HS-5 (cell line): ENCODE measurements around the gene DGKG.

Experiments used
- DNase-seq: peaks from one replicate; pipeline ENCODE4 v3.0.0-alpha.2; 2012; ENCODE audit warnings: low read depth

Gene DGKG

GRCh38 chr3:186361762-186362536, at the start of gene DGKG:
DGKG (minus strand) TSS chr3:186362234; CDS start chr3:186320459, 41,775 bp downstream.
- DNase-seq: no peak

DNA sequence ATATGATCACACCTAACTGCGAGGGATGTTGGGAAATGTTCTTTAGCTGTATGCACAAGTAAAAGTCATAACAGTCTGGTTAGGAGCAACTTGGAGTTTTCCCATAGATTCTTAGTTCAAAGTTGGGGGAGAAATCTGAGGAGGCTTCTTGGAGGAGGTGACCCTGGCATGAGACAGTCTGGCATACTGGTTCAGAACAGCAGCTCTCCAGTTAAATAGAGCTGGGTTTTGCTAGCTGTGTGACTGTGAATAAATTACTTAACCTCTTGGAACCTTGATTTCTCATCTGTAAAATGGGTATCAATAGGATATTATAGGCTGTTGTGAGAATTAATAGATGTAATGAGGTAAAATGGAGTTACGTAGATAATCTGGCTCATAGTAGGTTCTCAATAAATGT, 49.1 kb upstream of the DGKG start:
- no peak for DNase-seq

DNA sequence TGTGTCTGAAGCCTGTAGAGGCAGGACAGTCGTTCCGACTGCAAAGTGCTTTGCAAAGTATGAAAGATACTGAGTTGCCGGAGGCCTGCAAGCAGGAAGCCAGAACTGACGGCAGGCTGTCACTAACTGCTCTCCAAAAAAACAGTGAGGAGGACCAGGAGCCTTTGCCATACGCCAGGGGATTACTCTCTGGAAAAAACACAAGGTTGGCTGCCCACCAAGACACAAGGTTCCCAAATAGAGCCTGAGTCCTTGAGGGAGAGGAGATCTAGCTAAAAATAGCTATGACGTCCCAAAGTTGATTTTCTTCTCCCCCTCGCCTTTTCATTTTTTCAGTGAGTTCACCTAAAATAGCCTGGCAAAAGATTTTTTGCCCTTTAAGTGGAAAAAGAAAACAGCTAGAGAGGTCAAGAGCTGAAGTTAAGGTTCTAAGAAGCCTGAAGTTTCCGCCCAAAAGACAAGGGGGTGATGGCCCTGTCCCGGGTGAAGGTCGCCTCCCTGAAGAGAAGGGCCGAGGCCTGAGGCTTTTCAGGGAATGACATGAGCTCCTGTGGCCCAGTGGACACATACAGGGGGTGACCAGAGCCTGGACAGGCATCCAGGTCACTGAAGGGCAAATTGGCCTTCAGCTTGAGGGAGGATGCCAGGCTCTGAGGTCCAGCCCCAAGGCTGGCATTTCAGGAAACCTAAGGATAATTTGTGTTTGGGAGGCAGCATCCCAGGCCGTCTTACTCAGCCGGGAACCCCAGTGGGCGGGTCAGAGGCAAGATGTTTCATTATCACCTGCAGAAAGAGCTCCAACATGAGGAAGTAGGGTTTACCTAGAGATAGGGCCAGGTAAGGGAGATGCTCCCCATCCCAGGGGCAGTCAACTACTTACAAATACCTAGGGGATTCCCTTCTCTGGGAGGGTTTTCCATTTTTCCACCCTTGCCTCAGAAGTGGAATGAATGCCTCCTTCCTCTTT, 44.9 kb upstream of the DGKG start:
- DNase-seq: no peak

- DNase-seq: no peak
Observed at GRCh38 chr3:186401556-186401955, 39.5 kb upstream of the DGKG start.

DNA sequence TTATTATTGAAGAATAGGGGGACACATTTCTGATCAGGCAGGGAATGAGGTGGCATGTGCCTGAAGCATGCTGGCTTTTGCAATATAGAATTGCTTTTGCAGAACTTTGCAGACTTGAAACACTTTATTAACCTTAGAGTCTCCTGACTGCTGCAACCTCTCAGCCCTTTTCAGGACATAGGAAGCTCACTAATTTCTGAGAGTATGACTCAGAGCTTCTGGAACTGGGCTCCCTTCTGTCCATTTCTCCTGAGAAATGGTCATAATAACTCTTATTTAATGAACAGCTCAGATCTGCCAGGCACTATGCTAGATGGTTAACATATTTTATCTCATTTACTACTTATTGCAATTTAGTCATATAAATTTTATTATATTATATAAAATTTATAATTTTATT, 38.6 kb upstream of the DGKG start:
- no peak for DNase-seq

DNA sequence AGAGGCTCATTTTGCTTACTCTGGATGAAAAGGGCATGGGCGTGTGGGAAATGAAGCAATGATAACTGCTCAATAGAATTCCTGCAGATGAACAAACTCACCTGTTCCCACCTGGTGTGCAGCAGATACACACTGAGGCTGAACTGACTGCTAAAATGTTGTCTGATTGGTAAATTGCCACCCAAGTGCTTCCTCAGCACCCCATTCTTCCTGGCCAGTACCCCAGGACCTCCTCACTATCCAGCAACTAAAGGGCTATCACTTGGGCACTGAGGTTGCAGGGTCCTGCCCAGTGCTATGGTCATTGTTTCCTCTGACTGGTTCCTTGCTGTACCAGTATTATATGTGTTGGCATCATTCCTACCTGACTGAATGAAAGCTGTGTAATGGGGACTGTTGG, 38.0 kb upstream of the DGKG start:
- no peak for DNase-seq

DNA sequence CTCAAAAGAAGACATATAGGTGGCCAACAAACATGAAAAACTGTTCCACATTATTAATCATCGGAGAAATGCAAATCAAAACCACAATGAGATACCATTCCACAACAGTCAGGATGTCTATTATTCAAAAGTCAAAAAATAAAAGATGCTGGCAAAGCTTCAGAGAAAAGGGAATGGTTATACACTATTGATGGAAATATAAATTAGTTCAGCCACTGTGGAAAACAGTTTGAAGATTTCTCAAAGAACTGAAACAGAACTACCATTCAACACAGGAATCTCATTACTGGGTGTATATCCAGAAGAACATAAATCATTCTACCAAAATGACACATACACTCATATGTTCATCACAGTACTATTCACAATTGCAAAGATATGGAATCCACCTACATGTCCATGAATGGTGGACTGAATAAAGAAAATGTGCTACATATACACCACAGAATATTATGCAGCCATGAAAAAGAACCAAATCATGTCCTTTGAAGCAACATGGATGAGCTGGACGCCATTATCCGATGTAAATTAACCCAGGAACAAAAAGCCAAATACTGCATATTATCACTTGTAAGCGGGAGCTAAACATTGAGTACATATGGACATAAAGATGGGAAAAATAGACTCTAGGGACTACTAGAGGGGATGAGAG, 32.7 kb upstream of the DGKG start:
- DNase-seq: no peak

- no peak for DNase-seq
Observed at GRCh38 chr3:186386883-186387560, 25.0 kb upstream of the DGKG start.

GRCh38 chr3:186385856-186386602, 24.0 kb upstream of the DGKG start:
- no peak for DNase-seq

GRCh38 chr3:186383026-186383993, 21.3 kb upstream of the DGKG start:
- DNase-seq: no peak

- DNase-seq: no peak
Observed at GRCh38 chr3:186382217-186382885, 20.3 kb upstream of the DGKG start.

DNA sequence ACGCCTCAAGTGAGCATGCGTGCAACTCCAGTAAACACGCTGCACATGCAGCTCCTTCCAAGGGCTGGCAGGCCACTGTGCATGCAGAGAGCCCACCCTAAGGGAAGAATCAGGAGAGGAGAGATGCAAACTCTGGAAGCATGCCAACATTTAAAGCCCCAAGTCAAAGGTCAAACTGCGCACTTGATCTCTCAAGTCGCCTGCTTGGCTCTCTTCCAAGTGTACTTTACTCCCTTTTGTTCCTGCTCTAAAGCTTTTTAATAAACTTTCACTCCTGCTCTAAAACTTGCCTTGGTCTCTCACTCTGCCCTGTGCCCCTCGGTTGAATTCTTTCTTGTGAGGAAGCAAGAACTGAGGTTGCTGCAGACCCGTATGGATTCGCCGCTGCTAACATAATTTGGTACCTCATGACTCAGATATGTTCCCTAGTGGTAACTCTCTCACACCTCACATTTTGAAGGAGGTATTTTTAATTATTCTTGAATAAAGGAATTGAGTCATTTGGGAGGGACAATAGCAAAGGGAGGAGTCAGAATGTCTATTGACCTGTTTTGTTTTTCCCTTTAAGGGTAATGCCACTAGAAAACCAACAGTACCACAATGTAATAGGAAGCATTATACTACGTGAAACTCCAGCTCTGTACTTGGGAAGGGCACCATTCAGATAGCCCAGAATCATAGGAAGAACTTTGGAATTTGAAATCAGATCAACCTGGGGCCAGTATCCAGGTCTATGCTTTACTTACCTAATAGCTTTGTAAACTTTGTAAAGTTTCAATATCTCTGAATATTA, 19.6 kb upstream of the DGKG start:
- DNase-seq: no peak

DNA sequence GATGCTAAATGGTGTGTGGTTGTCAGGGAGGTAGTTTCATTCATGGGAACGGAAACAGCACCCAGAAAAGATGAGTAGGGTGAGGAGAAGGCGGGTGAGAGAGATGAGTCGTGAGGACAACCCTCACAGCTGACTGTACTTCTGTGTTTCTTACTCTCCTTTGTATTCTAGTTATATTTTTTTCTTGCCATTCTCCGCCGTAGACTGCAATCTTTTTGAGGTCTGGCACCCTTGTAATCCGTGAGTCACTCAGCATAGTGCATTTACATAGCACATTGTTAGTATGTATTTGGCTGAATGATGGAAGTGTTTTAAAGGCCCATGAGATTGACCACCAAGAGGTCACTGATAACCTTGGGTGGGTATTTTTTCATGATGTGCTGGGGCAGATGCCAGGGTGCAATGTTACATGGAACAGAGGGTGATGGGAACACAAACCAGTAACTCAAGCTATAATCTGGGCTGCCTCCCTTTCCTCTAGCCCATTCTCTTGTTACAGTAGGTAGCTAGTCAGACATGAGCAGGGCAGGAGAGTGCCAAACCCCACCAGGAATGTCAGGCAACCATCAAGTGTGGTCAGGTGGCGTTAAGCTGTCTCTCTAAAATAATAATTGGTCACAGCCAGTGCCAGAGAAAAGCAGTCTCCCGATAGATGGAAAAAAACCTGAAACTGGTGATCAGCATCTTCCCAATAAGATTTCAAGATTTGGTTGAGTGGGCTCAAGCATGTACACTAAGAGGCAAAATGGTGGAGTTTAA, 18.8 kb upstream of the DGKG start:
- peak; percentile 28 for DNase-seq

DNA sequence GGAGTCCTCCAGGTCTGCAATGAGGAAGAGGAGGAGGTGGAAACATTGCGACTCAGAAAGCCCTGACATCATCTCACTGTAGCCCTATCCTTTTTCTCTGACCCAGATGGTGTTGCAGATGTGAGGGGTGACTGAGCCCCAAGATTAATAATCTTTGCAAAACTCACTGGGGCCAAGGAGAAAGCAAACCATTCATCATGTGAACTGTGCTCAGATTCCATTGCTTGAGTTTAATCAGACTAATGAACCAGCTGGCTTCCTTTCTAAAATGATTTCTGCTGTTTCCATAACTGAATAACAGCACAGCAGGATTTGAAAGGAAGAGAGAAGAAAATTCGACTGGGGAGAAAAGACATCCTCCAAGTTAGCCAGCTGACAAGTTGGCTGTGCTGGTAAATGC, 13.4 kb upstream of the DGKG start:
- no peak for DNase-seq

- DNase-seq: no peak
Observed at GRCh38 chr3:186374376-186374775, 12.3 kb upstream of the DGKG start.

DNA sequence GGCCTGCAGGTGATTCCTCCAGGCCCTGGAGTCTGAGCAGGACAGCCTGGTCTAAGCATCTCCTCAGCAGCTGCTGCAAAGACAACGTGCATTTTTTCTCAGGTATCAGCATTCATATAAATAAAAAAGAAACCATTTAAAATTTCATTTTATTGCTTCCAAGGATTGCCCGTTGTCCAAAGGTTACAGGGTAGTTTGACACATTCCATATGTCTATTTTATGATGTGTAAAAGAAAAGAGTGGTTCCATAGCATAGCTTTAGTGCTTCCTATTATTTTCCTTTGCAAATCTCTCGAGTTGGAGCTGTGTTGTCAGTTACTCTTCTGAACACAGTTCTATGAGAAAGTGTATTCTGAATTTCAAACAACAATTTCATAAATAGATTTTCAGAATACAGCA, 7.2 kb upstream of the DGKG start:
- no peak for DNase-seq

DNA sequence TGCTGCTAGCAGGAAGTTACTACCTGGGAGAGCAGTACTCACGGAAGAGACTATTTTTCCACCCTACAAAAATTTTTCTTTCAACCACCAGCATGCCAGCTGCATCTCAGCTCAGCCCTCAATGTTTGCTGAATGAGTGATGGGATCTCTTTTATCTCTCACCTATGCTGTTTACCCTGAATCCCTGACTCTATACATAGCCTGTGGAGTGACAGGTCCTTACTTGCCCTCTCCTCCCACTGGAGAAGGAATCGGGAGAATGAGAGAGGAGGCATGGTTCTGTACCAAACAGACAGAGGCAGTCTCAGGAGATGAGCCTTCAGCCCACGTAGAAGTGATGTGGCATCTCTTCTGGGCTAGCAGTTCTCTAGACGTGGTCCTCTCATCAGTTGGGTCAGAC, 6.7 kb upstream of the DGKG start:
- DNase-seq: no peak

- no peak for DNase-seq
Observed at GRCh38 chr3:186368176-186368575, 6.1 kb upstream of the DGKG start.
